Raji (cell line): ENCODE data around the gene RPRD2.

ENCODE experiments used
- POLR2A ChIP-seq: IDR thresholded peaks from 2 replicates; pipeline ENCODE4 v1.6.1; 2011; ENCODE audit warnings: low read depth, low read length, control low read depth; ENCODE audit not compliant: insufficient read depth

RPRD2 gene

GRCh38 chr1:150414592-150414991 is 50.6 kb downstream of the RPRD2 start:
- no peak for TF ChIP-seq POLR2A

GRCh38 chr1:150415800-150416199 is 51.9 kb downstream of the RPRD2 start:
- no peak for TF ChIP-seq POLR2A

GRCh38 chr1:150420560-150421265 is 56.8 kb downstream of the RPRD2 start:
- no peak for TF ChIP-seq POLR2A

- no peak for TF ChIP-seq POLR2A
These were observed 58.6 kb downstream of the RPRD2 start for GRCh38 chr1:150422541-150422940.

GRCh38 chr1:150429805-150430204 is 65.9 kb downstream of the RPRD2 start:
- no peak for TF ChIP-seq POLR2A

GRCh38 chr1:150441121-150441520 is 77.2 kb downstream of the RPRD2 start:
- TF ChIP-seq POLR2A = no peak

GRCh38 chr1:150444232-150444631 is 80.3 kb downstream of the RPRD2 start:
- TF ChIP-seq POLR2A = no peak

- TF ChIP-seq POLR2A = no peak
These were observed 92.2 kb downstream of the RPRD2 start for GRCh38 chr1:150456146-150456647.

GRCh38 chr1:150464422-150464826 is 100.5 kb downstream of the RPRD2 start:
- no peak for TF ChIP-seq POLR2A

- no peak for TF ChIP-seq POLR2A
These were observed 103.0 kb downstream of the RPRD2 start for GRCh38 chr1:150466964-150467363.

GRCh38 chr1:150469291-150469690 is 105.3 kb downstream of the RPRD2 start:
- TF ChIP-seq POLR2A = no peak

- no peak for TF ChIP-seq POLR2A
These were observed 108.8 kb downstream of the RPRD2 start for GRCh38 chr1:150472601-150473200.

GRCh38 chr1:150473659-150474058 is 109.7 kb downstream of the RPRD2 start:
- no peak for TF ChIP-seq POLR2A

- TF ChIP-seq POLR2A = no peak
These were observed 110.9 kb downstream of the RPRD2 start for GRCh38 chr1:150474869-150475268.

GRCh38 chr1:150476754-150477153 is 112.8 kb downstream of the RPRD2 start:
- no peak for TF ChIP-seq POLR2A

GRCh38 chr1:150477320-150477719 is 113.4 kb downstream of the RPRD2 start:
- no peak for TF ChIP-seq POLR2A
